ENCODE measurements around the gene TTC3. TPM values are rescaled to one million over a fixed set of nuclear protein-coding genes. Genes with fewer than 3 reads are reported as not detected.
"Not testable (repeated sequence)": the region's sequence is repeated elsewhere in the genome, so short reads cannot be mapped to it uniquely, and the experiment has no call there.

The TTC3 gene
- total RNA-seq, 1 donor from 2014 or later: 74.1 TPM

- no peak for TF ChIP-seq CTCF (conservative IDR thresholded peaks at IDR 0.05; ENCODE audit: low read depth, low read length)
- H3K4me3 ChIP-seq (ENCODE audit: low read depth, low read length): no peak overlapping the region
- DNase-seq (ENCODE audit: low read depth): no peak
Observed at GRCh38 chr21:37106998-37107397, 33.9 kb downstream of the TTC3 start.

GRCh38 chr21:37111029-37111428 is 38.0 kb downstream of the TTC3 start:
- H3K4me3 ChIP-seq (ENCODE audit: low read depth, low read length); DNase-seq (ENCODE audit: low read depth): not testable (repeated sequence)

GRCh38 chr21:37114301-37114700 is 41.2 kb downstream of the TTC3 start:
- DNase-seq (ENCODE audit: low read depth); H3K4me3 ChIP-seq (ENCODE audit: low read depth, low read length): not testable (repeated sequence)

- not testable (repeated sequence) for DNase-seq (ENCODE audit: low read depth); H3K4me3 ChIP-seq (ENCODE audit: low read depth, low read length)
Observed at GRCh38 chr21:37116459-37116858, 43.4 kb downstream of the TTC3 start.

- no peak for DNase-seq (ENCODE audit: low read depth)
- TF ChIP-seq CTCF (conservative IDR thresholded peaks at IDR 0.05; ENCODE audit: low read depth, low read length): no peak
- H3K4me3 ChIP-seq (ENCODE audit: low read depth, low read length): no peak overlapping the region
Observed at GRCh38 chr21:37117204-37117603, 44.1 kb downstream of the TTC3 start.

- no peak for TF ChIP-seq CTCF (conservative IDR thresholded peaks at IDR 0.05; ENCODE audit: low read depth, low read length)
- DNase-seq (ENCODE audit: low read depth): no peak
- no peak overlapping the region for H3K4me3 ChIP-seq (ENCODE audit: low read depth, low read length)
Observed at GRCh38 chr21:37118187-37118826, 45.3 kb downstream of the TTC3 start.

GRCh38 chr21:37119421-37120218 is 46.6 kb downstream of the TTC3 start:
- TF ChIP-seq CTCF (conservative IDR thresholded peaks at IDR 0.05; ENCODE audit: low read depth, low read length): no peak
- H3K4me3 ChIP-seq (ENCODE audit: low read depth, low read length): no peak overlapping the region
- DNase-seq (ENCODE audit: low read depth): no peak

GRCh38 chr21:37128076-37128475 is 55.0 kb downstream of the TTC3 start:
- DNase-seq (ENCODE audit: low read depth): no peak
- no peak for TF ChIP-seq CTCF (conservative IDR thresholded peaks at IDR 0.05; ENCODE audit: low read depth, low read length)
- no peak overlapping the region for H3K4me3 ChIP-seq (ENCODE audit: low read depth, low read length)
